Measurements from ENCODE around the gene RCL1. TPM values are rescaled to one million over a fixed set of nuclear protein-coding genes. Genes with fewer than 3 reads are reported as not detected.
"Not testable (repeated sequence)": the region's sequence is repeated elsewhere in the genome, so short reads cannot be mapped to it uniquely, and the experiment has no call there.

The RCL1 gene
- polyA plus RNA-seq, 1 experiment, result 7.8 TPM

DNA sequence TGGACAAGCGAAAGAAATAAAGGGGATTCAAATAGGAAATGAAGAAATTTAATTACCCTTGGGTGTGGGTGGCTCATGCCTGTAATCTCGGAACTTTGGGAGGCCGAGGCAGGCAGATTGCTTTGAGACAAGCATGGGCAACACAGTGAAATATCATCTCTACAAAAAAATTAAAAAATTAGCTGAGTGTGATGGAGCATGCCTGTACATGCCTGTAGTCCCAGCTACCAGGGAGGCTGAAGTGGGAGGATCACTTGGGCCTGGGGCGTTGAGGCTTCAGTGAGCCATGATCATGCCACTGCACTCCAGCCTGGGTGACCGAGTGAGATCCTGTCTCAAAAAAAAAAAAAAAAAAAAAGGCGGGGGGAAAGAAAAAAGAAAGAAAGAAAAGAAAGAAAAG, 4.0 kb upstream of the RCL1 start:
- H3K27me3 ChIP-seq (ENCODE audit: control insufficient read depth, insufficient read depth, low read length), result peaks cover 3% of the 10 kb centered on the region
- CTCF ChIA-PET, result interaction anchor here (0.6 to 1.8 kb wide), 3 partner anchors 25 to 802 kb away, joined by 3 to 8 read pairs (median 7); no protein-coding TSS in a partner anchor
- no peak for DNase-seq (ENCODE audit: low read depth, low spot score)
- no peaks in the 10 kb centered on the region; the same call in 1 of the 2 replicates for H3K9me3 ChIP-seq (ENCODE audit: control insufficient read depth, insufficient read depth, low read length)
- H3K27ac ChIP-seq (ENCODE audit: low read depth, low read length), result no peak overlapping the region
- POLR2A ChIA-PET, result no interaction called here
- H3K4me3 ChIP-seq (ENCODE audit: low read depth, low read length), result no peak overlapping the region
- TF ChIP-seq, protein P1, sequence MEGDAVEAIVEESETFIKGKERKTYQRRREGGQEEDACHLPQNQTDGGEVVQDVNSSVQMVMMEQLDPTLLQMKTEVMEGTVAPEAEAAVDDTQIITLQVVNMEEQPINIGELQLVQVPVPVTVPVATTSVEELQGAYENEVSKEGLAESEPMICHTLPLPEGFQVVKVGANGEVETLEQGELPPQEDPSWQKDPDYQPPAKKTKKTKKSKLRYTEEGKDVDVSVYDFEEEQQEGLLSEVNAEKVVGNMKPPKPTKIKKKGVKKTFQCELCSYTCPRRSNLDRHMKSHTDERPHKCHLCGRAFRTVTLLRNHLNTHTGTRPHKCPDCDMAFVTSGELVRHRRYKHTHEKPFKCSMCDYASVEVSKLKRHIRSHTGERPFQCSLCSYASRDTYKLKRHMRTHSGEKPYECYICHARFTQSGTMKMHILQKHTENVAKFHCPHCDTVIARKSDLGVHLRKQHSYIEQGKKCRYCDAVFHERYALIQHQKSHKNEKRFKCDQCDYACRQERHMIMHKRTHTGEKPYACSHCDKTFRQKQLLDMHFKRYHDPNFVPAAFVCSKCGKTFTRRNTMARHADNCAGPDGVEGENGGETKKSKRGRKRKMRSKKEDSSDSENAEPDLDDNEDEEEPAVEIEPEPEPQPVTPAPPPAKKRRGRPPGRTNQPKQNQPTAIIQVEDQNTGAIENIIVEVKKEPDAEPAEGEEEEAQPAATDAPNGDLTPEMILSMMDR (IDR thresholded peaks at IDR 0.05; ENCODE audit: low read depth, low read length), result no peak

DNA sequence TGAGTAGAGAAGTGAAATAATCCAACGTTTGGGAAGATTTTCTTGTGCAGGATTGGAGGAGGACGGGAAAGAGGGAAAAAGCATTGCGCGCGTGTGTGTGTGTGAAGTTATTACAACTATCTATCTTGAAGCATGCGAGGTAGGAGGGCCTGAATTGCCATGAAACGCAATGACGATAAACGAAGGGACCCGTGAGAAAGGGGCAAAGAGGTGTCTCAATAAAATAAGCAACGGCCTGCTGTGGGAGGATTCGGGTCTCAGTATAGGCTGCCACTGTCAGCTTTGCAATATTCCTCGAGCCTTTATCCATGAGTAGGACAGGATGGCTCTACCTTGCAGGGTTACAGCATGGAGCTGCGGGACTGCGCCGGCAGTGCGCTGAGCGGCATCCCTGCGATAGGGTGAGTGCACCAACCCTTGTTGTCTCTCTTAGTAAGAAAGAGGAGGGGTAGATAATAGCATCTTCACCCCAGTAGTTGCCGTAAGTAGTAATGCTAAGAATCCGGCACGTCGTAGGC, 631 bp upstream of the RCL1 start:
- no peak for DNase-seq (ENCODE audit: low read depth, low spot score)
- TF ChIP-seq, protein P1 (IDR thresholded peaks at IDR 0.05; ENCODE audit: low read depth, low read length), result no peak
- H3K9me3 ChIP-seq (ENCODE audit: control insufficient read depth, insufficient read depth, low read length), result no peaks in the 10 kb centered on the region; the same call in 1 of the 2 replicates
- ChIA-PET CTCF (interaction anchor here (3.5 kb wide), 1 partner anchor 196 kb away, joined by 17 read pairs; no protein-coding TSS in a partner anchor), POLR2A (interaction anchor here (0.5 to 2.2 kb wide), 5 partner anchors 9 to 193 kb away, joined by 3 to 9 read pairs (median 4); partner anchors contain the start of gene JAK2)
- H3K27me3 ChIP-seq (ENCODE audit: control insufficient read depth, insufficient read depth, low read length), result no peaks in the 10 kb centered on the region
- peak overlapping the region; percentile 69 for H3K4me3 ChIP-seq (ENCODE audit: low read depth, low read length)
- H3K27ac ChIP-seq (ENCODE audit: low read depth, low read length), result no peak overlapping the region

GRCh38 chr9:4793459-4794395, 983 bp downstream of the RCL1 start:
- ChIA-PET CTCF (interaction anchor here (0.8 to 3.5 kb wide), 5 partner anchors 30 to 199 kb away, joined by 3 to 17 read pairs (median 4); no protein-coding TSS in a partner anchor), POLR2A (interaction anchor here (1.1 to 2.2 kb wide), 3 partner anchors 44 to 191 kb away, joined by 5 to 9 read pairs (median 6); partner anchors contain the start of genes AK3 and JAK2)
- H3K4me3 ChIP-seq (ENCODE audit: low read depth, low read length), result peak overlapping the region; percentile 94

DNA sequence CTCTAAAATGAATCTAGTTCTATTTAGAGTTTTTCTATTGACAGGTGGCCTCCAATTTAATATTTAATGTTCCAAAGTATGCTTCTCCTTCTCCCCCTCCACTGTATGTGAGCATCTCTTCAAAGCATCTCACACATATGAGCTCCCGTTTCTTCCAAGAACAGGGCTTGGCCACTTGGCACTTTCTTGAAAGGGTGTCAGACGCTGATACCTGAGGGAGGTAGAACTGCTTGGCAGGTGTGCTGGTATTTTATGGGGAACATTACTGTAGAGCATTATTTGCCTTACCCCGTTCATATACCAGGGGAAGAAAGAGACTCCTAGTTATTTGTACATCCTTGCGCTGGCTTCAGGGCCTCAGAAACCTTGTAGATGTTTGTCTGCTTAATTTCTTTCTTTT, 1.9 kb downstream of the RCL1 start:
- Histone ChIP-seq H3K4me3 (ENCODE audit: low read depth, low read length) (no peak overlapping the region), H3K27ac (ENCODE audit: low read depth, low read length) (no peak overlapping the region), H3K27me3 (ENCODE audit: control insufficient read depth, insufficient read depth, low read length) (no peaks in the 10 kb centered on the region), H3K9me3 (ENCODE audit: control insufficient read depth, insufficient read depth, low read length) (no peaks in the 10 kb centered on the region; the same call in 1 of the 2 replicates)
- DNase-seq (ENCODE audit: low read depth, low spot score), result no peak
- TF ChIP-seq, protein P1 (IDR thresholded peaks at IDR 0.05; ENCODE audit: low read depth, low read length), result no peak
- ChIA-PET POLR2A (no interaction called here), CTCF (interaction anchor here (3.5 kb wide), 1 partner anchor 194 kb away, joined by 17 read pairs; no protein-coding TSS in a partner anchor)

More at GRCh38 chr9:4793459-4794395, 983 bp downstream of the RCL1 start:
- Histone ChIP-seq H3K9me3 (ENCODE audit: control insufficient read depth, insufficient read depth, low read length) (no peaks in the 10 kb centered on the region; the same call in 1 of the 2 replicates), H3K27ac (ENCODE audit: low read depth, low read length) (peak overlapping the region; percentile 39), H3K27me3 (ENCODE audit: control insufficient read depth, insufficient read depth, low read length) (no peaks in the 10 kb centered on the region)
- TF ChIP-seq, protein P1 (IDR thresholded peaks at IDR 0.05; ENCODE audit: low read depth, low read length), result no peak
- no peak for DNase-seq (ENCODE audit: low read depth, low spot score)

- H3K9me3 ChIP-seq (ENCODE audit: control insufficient read depth, insufficient read depth, low read length); H3K27ac ChIP-seq (ENCODE audit: low read depth, low read length); DNase-seq (ENCODE audit: low read depth, low spot score); POLR2A ChIA-PET; H3K27me3 ChIP-seq (ENCODE audit: control insufficient read depth, insufficient read depth, low read length); H3K4me3 ChIP-seq (ENCODE audit: low read depth, low read length): not testable (repeated sequence)
- CTCF ChIA-PET, result interaction anchor here (1.1 to 3.5 kb wide), 2 partner anchors 36 to 193 kb away, joined by 3 to 17 read pairs; no protein-coding TSS in a partner anchor
These were observed 2.4 kb downstream of the RCL1 start for GRCh38 chr9:4795108-4795507.
